ENCODE data around the gene COL24A1.

DNA sequence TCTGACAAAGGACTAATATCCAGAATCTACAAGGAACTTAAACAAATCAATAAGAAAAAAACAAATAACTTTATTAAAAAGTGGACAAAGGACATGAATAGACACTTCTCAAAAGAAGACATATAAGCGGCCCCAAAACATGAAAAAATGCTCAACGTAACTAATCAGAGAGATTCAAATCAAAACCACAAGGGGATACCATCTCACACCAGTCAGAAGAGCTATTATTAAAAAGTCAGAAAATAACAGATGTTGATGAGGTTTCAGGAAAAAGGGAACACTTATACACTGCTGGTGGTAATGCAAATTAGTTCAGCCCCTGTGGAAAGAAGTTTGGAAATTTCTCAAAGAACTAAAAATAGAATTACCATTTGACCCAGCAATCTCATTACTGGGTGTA, 102.2 kb downstream of the COL24A1 start:
- no peak for TF ChIP-seq CTCF (IDR thresholded peaks at IDR 0.05)
- no peak for TF ChIP-seq POLR2AphosphoS5 (IDR thresholded peaks at IDR 0.05; ENCODE audit: low read depth, low read length)
- TF ChIP-seq REST (IDR thresholded peaks at IDR 0.05; ENCODE audit: insufficient read depth in 1 of 2, low read depth in 2 of 2, low read length in 1 of 2): no peak
- TF ChIP-seq SIN3A (IDR thresholded peaks at IDR 0.05; ENCODE audit: borderline replicate concordance, insufficient read depth, low read depth, low read length): no peak

All from Panc1 (cell line).